GM19239 (cell line): Measurements from ENCODE around the gene UCMA.

ENCODE experiments used
- DNase-seq: peaks from one replicate; pipeline ENCODE4 v3.0.0; 2011; ENCODE audit warnings: low spot score; ENCODE audit not compliant: insufficient read length
- FAIRE-seq: peaks from 2 replicates; lab custom pipeline; 2011; peaks lifted over from hg19 to GRCh38; lab: Jason Lieb, UNC

UCMA gene

GRCh38 chr10:13191362-13191761 lies 42.8 kb downstream of the UCMA start:
- FAIRE-seq (no peak), DNase-seq (no peak)

- FAIRE-seq (no peak), DNase-seq (no peak)
Measured at GRCh38 chr10:13190816-13191215, 43.4 kb downstream of the UCMA start.

- no peak for FAIRE-seq
- no peak for DNase-seq
Measured at GRCh38 chr10:13189961-13190360, 44.2 kb downstream of the UCMA start.

GRCh38 chr10:13188593-13188992 lies 45.6 kb downstream of the UCMA start:
- DNase-seq = no peak
- FAIRE-seq = no peak

DNA sequence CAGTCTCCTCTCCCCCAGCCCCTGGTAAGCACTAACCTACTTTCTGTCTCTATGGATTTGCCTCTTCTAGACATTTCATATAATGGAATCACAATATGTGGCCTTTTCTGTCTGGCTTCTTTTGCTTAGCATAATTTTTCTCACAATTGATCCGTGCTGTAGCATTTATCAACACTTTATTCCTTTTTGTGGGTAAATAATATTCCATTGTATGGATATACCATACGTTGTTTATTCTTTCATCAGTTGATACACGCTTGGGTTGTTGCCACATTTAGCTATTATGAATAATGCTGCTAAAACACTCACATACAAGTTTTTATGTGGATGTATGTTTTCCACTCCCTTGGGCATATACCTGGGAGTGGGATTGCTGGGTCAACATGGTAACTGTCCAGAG lies 47.0 kb downstream of the UCMA start:
- FAIRE-seq (no peak), DNase-seq (no peak)

GRCh38 chr10:13184730-13185514 lies 49.3 kb downstream of the UCMA start:
- DNase-seq = no peak
- no peak for FAIRE-seq

- FAIRE-seq = peak; percentile 26
- no peak for DNase-seq
Measured at GRCh38 chr10:13184276-13184675, 49.9 kb downstream of the UCMA start.

GRCh38 chr10:13183625-13184024 lies 50.5 kb downstream of the UCMA start:
- FAIRE-seq = peak; percentile 28
- no peak for DNase-seq

- DNase-seq = no peak
- no peak for FAIRE-seq
Measured at GRCh38 chr10:13182424-13182823, 51.8 kb downstream of the UCMA start.

GRCh38 chr10:13180788-13181187 lies 53.4 kb downstream of the UCMA start:
- FAIRE-seq (no peak), DNase-seq (no peak)

DNA sequence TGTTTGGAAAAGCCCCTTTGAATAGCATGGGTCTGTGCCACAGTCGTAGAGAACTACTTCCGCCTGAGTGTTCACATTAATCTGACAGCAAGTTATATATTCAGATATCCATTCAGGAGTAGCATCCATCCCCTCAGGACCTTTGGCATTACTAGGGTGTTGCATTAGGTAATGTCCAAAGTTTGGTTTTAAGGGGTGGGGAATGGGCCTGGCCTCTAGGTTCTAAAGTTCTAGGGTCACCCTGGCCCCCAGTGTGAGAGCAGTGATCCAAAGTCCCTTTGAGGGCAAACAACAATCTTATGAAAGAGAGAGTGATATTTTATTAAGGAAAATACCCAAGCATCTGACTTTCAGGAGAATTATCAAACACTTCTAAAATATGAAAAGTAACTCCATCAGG lies 60.6 kb downstream of the UCMA start:
- FAIRE-seq = no peak
- no peak for DNase-seq
